GM19372 (cell line): Measurements from ENCODE around the gene RPL28.

Experiments used
- ATAC-seq: cut with Tn5 transposase; IDR thresholded peaks from one replicate; pipeline ENCODE4 v1.9.1; 2021; ENCODE audit warnings: mild to moderate bottlenecking, low read depth, moderate library complexity; ENCODE audit not compliant: unreplicated experiment

Gene RPL28

DNA sequence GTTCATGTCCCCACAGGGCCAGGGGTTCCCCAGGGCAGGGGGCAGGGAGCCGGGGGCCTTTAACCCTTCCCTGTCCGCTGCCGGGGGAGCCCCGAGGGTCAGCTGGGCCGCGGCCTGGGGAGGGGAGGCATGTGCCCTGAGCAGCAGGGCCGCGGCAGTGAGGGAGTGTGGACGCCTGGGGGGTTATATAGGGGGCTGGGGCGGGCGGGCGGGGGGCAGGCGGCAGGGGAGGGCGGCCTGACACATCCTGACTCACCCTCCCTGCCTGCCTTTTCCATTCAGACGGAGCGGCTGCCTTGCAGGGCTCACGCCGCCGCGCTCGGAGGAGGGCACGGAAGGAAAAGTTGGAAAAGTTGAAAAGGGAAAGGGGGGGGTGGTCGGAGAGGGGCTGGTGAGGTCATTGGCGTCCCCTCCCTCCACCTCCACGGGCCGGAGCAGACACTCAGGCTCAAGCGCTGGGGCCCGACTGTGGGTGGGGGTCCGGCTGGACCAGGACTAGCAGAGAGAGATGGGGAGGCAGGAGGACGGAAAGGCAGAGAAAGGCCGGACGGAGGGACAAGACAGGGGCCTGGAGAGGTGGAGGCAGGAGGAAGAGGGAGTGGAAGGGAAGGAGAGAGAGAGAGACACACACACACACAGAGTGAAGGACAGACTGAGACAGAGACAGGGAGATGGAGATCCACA lies 15.3 kb upstream of the RPL28 start, which contains the start of gene IL11:
Gene IL11 (minus strand): TSS at position 159 of the 684 bp plus-strand sequence. CDS start 153 bp downstream, at position 6.
- no peak for ATAC-seq

GRCh38 chr19:55372316-55373081 lies 13.2 kb upstream of the RPL28 start:
- ATAC-seq: no peak

DNA sequence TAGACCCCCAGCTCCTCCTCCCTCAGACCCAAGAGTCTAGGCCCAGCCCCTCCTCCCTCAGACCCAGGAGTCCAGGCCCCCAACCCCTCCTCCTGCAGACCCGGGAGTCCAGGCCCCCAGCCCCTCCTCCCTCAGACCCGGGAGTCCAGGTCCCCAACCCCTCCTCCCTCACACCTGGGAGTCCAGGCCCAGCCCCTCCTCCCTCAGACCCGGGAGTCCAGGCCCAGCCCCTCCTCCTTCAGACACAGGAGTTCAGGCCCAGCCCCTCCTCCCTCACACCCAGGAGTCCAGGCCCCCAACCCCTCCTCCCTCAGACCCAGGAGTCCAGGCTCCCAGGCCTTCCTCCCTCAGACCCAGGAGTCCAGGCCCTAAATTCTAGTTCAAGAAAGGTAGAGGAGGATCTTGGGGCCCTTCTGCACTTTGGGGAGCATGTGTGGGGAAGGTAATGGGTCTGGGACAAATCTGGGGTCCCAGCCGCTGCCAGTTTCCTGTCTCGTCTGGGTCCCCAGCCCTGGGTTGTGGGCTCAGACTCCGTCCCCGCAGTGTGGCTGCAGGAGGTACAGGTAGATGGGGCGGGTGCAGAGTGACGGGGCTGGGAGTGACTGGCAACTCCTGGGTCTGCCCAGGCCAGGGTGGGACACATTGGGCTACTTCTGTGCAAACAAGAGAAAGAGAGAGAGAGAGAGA lies 12.3 kb upstream of the RPL28 start:
- ATAC-seq: no peak

- no peak for ATAC-seq
Measured at GRCh38 chr19:55373993-55374757, 11.6 kb upstream of the RPL28 start.

- no peak for ATAC-seq
Measured at GRCh38 chr19:55376241-55376933, 9.3 kb upstream of the RPL28 start, which contains the start of gene TMEM190. Gene TMEM190 (plus strand): TSS chr19:55376826. CDS start chr19:55376854, 28 bp downstream.

DNA sequence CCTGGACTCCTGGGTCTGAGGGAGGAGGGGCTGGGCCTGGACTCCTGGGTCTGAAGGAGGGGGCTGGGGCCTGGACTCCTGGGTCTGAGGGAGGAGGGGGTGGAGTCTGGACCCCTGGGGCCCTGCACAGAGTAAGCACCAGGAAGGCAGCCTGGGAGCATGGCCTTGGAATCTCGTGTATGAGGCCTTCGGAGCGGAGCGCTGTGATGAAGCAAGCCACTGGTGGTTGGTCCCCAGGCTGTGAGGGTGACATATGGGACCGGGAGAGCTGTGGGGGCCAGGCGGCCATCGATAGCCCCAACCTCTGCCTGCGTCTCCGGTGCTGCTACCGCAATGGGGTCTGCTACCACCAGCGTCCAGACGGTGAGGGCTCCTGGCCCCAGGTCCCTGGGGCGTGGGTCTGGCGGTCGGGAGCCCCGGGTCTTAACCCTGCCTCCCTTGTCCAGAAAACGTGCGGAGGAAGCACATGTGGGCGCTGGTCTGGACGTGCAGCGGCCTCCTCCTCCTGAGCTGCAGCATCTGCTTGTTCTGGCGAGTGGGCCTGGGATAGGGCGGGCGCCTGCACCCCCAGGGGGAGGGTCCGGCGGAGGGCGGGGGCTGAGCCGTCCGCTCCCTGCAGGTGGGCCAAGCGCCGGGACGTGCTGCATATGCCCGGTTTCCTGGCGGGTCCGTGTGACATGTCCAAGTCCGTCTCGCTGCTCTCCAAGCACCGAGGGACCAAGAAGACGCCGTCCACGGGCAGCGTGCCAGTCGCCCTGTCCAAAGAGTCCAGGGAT lies 8.2 kb upstream of the RPL28 start:
- no peak for ATAC-seq

DNA sequence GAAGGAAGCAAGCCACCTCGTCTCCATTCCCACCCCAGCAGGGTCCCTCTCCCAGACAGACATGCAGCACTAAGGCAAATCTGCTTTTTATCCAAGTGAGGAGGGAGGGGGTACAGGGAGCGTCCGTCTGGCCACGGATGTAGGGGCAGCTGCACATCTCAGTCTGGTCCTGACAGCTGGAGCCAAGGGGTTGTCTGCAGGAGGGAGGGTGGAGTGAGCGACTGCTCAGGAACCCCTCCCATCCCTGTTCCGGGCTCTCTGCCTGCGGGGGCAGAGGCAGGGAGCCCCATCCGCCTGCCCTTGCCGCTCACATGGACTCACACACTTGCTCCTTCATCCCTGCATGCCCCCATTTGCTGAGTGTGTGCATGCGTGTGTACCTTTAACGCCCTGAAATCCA lies 6.6 kb upstream of the RPL28 start:
- no peak for ATAC-seq

DNA sequence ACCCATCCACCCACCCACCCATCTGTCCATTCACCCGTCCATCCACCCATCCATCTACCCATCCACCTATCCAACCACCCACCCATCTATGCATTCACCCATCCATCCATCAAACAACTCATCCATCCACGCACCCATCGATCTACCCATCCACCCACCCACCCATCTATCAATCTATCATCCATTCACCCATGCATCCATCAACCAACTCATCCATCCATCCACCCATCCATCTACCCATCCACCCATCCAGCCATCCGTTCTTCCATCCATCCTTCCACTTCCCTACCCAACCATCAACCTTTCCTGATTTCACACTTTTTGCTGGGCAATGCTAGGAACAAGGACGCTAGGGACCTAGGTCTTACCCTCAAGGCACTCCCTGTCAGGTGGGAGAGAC lies 3.7 kb upstream of the RPL28 start:
- ATAC-seq: no peak

GRCh38 chr19:55382522-55383054 lies 3.1 kb upstream of the RPL28 start:
- ATAC-seq: no peak

DNA sequence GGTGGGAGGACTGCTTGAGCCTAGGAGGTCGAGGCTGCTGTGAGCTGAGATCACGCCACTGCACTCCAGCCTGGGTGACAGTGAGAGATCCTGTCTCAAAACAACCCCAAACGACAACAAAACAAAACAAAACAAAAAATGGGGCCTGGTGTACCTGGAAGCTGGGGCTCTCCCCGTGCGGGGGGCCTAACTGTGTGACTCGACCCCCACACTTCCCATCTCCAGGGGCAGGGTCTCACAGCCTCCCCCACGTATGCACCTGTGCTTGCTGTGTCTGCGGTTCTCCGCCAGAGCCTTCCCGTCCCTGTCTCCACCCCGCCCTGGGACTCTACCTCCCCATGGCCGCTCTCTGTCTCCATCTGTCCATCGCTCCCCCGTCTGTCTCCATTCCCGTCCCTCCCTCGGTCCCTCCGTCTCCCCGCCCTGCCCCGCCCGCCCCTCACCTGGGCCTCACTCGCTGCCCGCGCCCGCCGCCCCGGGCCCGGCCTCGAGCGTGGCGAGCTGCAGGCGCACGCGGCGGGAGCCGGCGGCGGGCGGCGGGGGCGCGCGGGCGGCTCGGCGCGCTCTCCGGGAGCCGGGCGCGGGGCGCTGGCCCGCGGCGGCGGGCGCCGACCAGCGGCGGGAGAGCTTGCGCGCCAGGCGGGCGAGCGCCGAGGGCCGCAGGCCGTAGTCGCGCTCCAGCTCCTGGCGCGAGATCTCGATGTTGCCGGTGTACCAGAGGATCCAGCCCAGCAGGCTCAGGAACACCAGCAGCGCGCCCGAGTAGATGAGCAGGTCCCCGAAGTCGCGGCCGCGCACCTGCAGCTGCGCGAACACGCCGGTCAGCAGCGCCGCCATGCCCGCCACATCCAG lies 2.2 kb upstream of the RPL28 start:
- no peak for ATAC-seq

DNA sequence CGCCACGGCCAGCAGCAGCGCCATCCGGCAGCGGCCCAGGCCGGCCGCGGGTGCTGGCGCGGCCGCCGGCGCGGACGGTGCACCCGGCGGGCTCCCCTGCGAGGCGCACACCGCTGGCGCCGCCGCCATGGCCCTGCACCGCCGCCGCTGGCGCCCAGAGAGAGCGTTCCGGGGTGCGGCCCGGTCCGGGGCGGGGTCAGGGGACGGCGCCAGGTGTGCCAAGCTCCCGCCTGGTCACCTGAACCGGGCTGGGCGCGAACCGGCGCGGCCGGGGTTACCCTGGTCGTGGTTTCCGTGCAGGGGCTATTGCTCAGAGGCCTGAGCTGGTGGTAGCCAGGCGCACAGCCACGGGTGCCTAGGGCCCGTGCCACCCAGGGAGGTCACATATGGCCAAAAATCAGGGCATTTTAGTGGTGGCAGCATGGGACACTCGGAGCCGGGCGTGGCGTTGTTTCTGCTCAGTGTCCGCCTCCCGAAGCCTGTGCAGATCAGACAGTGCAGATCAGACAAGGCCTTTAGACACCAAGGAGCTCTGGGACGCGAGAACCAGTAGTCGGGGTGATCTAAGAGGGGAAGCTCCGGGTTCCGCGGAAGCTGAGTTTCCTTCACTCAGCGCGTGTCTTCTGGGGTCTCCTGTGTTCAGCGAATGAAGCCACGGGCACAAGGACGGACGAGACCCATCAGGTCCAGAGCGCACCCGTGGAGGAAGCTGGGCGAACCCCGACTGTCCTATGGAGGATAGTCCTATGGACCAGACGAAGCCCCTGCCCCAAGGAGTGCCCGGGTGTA lies 1.4 kb upstream of the RPL28 start, which contains the start of gene TMEM238:
Gene TMEM238 (minus strand): TSS at position 162 of the 789 bp plus-strand sequence. CDS start 33 bp downstream, at position 129.
- no peak for ATAC-seq

DNA sequence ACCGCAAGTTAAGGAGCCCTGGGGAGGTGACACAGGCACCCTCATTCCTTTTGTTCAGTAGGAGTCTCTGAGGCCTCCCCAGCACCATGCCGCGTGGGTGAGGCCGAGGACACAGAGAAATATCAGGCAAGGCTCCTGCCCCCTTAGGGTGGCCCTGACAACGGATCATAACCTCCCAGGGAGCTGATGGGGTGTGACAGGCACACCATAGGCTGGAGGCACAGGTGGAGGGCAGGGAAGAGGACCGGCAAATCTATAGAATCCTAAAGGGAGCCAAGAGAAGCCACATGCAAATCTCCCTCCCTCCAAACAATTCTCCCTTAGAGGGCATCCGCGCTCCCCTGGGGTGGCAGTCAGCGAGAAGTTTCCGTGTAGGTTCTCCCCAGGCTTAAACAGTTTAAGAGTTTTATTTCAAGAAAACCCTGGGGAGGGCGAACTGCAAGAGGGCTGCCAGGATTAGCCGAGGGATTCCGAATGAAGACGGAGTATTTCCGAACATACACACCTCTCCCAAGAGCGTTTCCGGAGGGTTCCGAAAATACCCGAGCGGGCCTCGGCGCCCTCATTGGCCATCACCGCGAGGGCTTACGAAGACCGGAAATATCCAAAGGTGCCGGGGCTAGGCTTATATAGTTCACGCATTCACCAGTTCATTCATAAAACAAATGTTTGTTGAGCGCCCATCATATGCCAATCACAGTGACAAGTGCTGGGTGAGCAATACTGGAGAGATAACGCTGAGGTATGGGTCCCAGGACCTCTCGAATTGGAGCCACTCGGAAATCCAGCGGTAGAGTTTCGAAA lies 610 bp upstream of the RPL28 start:
- ATAC-seq: peak; percentile 46

- no peak for ATAC-seq
Measured at GRCh38 chr19:55386493-55386971, 800 bp downstream of the RPL28 start.

GRCh38 chr19:55387736-55388497 lies 2.2 kb downstream of the RPL28 start:
- ATAC-seq: no peak
